ENCODE results near the gene AHI1.

DNA sequence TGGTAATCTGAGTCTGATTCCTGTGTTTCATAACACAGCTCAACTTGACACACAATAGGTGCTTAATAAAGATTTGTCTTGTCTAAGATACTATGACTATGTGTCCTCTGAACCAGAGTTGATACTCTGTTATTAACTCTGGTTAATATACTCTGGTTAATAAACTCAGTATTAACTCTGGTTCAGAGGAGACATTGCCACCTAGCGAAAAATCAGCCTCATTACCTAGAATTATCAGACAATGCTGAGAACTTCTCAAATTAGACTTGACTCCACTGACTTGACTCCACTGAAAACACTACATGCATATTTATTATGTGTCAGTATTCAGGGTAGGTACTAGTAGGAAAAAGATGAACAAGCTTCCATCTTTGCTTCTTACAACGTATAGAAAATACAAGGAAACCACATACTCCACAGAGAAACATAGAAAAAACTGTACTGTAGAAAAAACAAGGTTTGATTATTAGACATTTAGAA lies 73.9 kb downstream of the AHI1 start:
- TF ChIP-seq, protein P1, sequence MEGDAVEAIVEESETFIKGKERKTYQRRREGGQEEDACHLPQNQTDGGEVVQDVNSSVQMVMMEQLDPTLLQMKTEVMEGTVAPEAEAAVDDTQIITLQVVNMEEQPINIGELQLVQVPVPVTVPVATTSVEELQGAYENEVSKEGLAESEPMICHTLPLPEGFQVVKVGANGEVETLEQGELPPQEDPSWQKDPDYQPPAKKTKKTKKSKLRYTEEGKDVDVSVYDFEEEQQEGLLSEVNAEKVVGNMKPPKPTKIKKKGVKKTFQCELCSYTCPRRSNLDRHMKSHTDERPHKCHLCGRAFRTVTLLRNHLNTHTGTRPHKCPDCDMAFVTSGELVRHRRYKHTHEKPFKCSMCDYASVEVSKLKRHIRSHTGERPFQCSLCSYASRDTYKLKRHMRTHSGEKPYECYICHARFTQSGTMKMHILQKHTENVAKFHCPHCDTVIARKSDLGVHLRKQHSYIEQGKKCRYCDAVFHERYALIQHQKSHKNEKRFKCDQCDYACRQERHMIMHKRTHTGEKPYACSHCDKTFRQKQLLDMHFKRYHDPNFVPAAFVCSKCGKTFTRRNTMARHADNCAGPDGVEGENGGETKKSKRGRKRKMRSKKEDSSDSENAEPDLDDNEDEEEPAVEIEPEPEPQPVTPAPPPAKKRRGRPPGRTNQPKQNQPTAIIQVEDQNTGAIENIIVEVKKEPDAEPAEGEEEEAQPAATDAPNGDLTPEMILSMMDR (IDR thresholded peaks at IDR 0.05), result peak; percentile 81
- no peak for TF ChIP-seq EZH2 (IDR thresholded peaks at IDR 0.05; ENCODE audit: borderline replicate concordance, insufficient read depth, low read depth, low read length, poor library complexity, severe bottlenecking)

Measured in B cell (primary cell).